Psoas muscle (tissue), 8 donors: ENCODE data around the gene CASP6. TPM values are rescaled to one million over a fixed set of nuclear protein-coding genes. Genes with fewer than 3 reads are reported as not detected.
A peak's percentile ranks its signal among the peaks of the same experiment; 100 is the strongest.

Source experiments
- ATAC-seq, 4 donors: fragments of 200-7000 bp; cut with Tn5 transposase; one replicate each; pipeline ENCODE4 v1.9.1; 2020; ENCODE audit warnings: moderate library complexity in 3 of 4, mild to moderate bottlenecking in 2 of 4
- DNase-seq, 2 donors: peaks; one replicate each; pipeline ENCODE4 v3.0.0-alpha.2; 2020
- H3K27ac ChIP-seq: fragments of 200-600 bp; one replicate; pipeline ENCODE4 v1.8.0; 2022
- H3K27me3 ChIP-seq, 3 donors: fragments of 200-600 bp in 1 of 3; one replicate each; pipeline versions ENCODE4 v1.6.1 to v1.8.0; 2013 to 2022; ENCODE audit warnings: low read length in 2 of 3, mild to moderate bottlenecking in 2 of 3, moderate library complexity in 1 of 3; ENCODE audit not compliant: insufficient read depth in 3 of 3
- H3K36me3 ChIP-seq, 2 donors: fragments of 200-600 bp in 1 of 2; one replicate each; pipeline versions ENCODE4 v1.6.1 to v1.8.0; 2013 to 2022; ENCODE audit warnings: low read depth in 1 of 2, mild to moderate bottlenecking in 1 of 2, moderate library complexity in 1 of 2; ENCODE audit not compliant: insufficient read depth in 1 of 2
- H3K4me1 ChIP-seq: fragments of 200-600 bp; one replicate; pipeline ENCODE4 v1.8.0; 2022
- H3K4me3 ChIP-seq: fragments of 200-600 bp; one replicate; pipeline ENCODE4 v1.8.0; 2022; ENCODE audit warnings: mild to moderate bottlenecking
- H3K9me3 ChIP-seq: fragments of 200-600 bp; one replicate; pipeline ENCODE4 v1.8.0; 2022
- CTCF ChIP-seq: fragments of 200-600 bp; IDR thresholded peaks from one replicate; pipeline ENCODE4 v1.8.0; 2022; ENCODE audit warnings: antibody characterized with exemption
- WGBS, 3 donors: extraction: QIAGEN DNeasy Blood & Tissue Kit; methylation state at CpG; one replicate each; pipeline versions ENCODE4 v1.1.6 to v1.1.7; 2013; 5-methylcytosine and 5-hydroxymethylcytosine counted together
- intact Hi-C, 2 donors: fragments of 100-400 bp; cut with DNase I; formaldehyde crosslinking; loops; one replicate each; pipeline versions ENCODE4 v1.11.0 to v1.14.2; 2022
- polyA plus RNA-seq, 3 donors: library from polyadenylated mRNA; stranded (reverse); fragments of 200-250 nt; gene quantifications; one replicate each; pipeline ENCODE4 v1.2.3, GENCODE V29; 2013
- total RNA-seq, 4 donors: library from RNA; stranded (reverse); fragmentation: NEBNext Ultra II Directional in 2 of 4; extraction: Animal tissue kit (Norgen Biotek cat#: 25700) in 2 of 4; gene quantifications; one replicate each; pipeline versions ENCODE4 v1.2.1 to v1.2.4, GENCODE V29; 2021 to 2023
- donor health status: healthy with polysubstance abuse.
- donor health status: DM: no; HTN: no; CAD: no; lungs with moderate emphysema.
- donor health status: Bipolar disorder and iron deficiency.
- donor health status: healthy.
- donor health status: DM: yes; HTN: yes; CAD: no.
- donor health status: DM: no; HTN: no; CAD: no.
- donor health status: DM: no; HTN: no; CAD: no.
- donor health status: DM: yes; HTN: yes; CAD: no.

Gene CASP6
- total and polyA plus RNA-seq, 7 donors = 2.7 to 8.9 (median 4.2) TPM

GRCh38 chr4:109713500-109713899 lies 10.3 kb upstream of the CASP6 start:
- ATAC-seq = no peak
- Histone ChIP-seq H3K27me3 (no peaks in the 10 kb centered on the region), H3K36me3 (peaks cover 2 to 51% of the 10 kb centered on the region in 2 donors), H3K4me1 (no peaks in the 10 kb centered on the region), H3K9me3 (no peaks in the 10 kb centered on the region), H3K27ac (no peak overlapping the region), H3K4me3 (no peak overlapping the region)
- intact Hi-C loops = no loop called here
- 72 to 89% (median 75%) methylated on average over 3 of the region's 3 CpGs for WGBS, 3 donors
- no peak for DNase-seq
- no peak for TF ChIP-seq CTCF

GRCh38 chr4:109708990-109709389 lies 5.7 kb upstream of the CASP6 start:
- ATAC-seq (no peak), DNase-seq (no peak)
- H3K4me1 ChIP-seq = no peaks in the 10 kb centered on the region
- intact Hi-C loops = loop anchor here (10.0 kb wide), 3 partner anchors 154 to 274 kb away; partner anchors contain the start of gene SEC24B (in 1 of the 2)
- H3K36me3 ChIP-seq = peaks cover 0 to 33% of the 10 kb centered on the region in 2 donors
- TF ChIP-seq CTCF = no peak
- WGBS, 3 donors = 88 to 97% (median 95%) methylated on average over 1 of the region's 1 CpG
- H3K27me3 ChIP-seq = no peaks in the 10 kb centered on the region
- H3K9me3 ChIP-seq = no peaks in the 10 kb centered on the region
- H3K27ac ChIP-seq = no peak overlapping the region
- no peak overlapping the region for H3K4me3 ChIP-seq

GRCh38 chr4:109708435-109708834 lies 5.2 kb upstream of the CASP6 start:
- Histone ChIP-seq H3K27ac (no peak overlapping the region), H3K4me1 (no peaks in the 10 kb centered on the region), H3K27me3 (no peaks in the 10 kb centered on the region), H3K36me3 (peaks cover 0 to 28% of the 10 kb centered on the region in 2 donors), H3K4me3 (no peak overlapping the region), H3K9me3 (no peaks in the 10 kb centered on the region)
- DNase-seq (no peak), ATAC-seq (no peak)
- WGBS, 3 donors = 32 to 74% (median 44%) methylated on average over 2 of the region's 2 CpGs
- intact Hi-C loops = loop anchor here (10.0 kb wide), 3 partner anchors 154 to 274 kb away; partner anchors contain the start of gene SEC24B (in 1 of the 2)
- TF ChIP-seq CTCF = no peak

GRCh38 chr4:109703664-109704361 lies 568 bp upstream of the CASP6 start:
- Histone ChIP-seq H3K27me3 (no peaks in the 10 kb centered on the region), H3K9me3 (no peaks in the 10 kb centered on the region), H3K4me3 (peak overlapping the region; percentile 77), H3K4me1 (peaks cover 9% of the 10 kb centered on the region), H3K36me3 (peaks cover 0 to 8% of the 10 kb centered on the region in 2 donors), H3K27ac (peak overlapping the region; percentile 70)
- TF ChIP-seq CTCF = no peak
- no peak for DNase-seq
- intact Hi-C loops = loop anchor here (5.0 to 10.0 kb wide), 7 partner anchors 98 to 273 kb away; partner anchors contain the start of genes SEC24B (in 2 of the 2), CFI (in 1 of the 2) and GAR1 (in 1 of the 2)
- ATAC-seq = no peak
- 18 to 20% (median 18%) methylated on average over 11 of the region's 11 CpGs for WGBS, 3 donors
